ENCODE data around the gene NEK5.

The NEK5 gene

DNA sequence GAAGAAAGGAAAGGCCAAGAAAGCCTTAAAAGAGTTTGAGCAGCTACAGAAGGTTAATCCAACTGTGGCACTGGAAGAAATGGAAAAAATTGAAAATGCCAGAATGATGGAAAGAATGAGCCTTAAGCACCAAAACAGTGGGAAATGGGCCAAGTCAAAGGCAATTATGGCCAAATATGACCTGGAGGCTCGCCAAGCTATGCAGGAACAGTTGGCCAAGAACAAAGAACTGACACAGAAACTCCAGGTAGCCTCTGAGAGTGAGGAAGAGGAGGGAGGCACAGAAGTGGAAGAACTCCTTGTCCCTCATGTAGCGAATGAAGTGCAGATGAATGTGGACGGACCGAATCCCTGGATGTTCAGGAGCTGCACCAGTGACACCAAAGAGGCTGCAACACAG is 99.3 kb downstream of the NEK5 start:
- H3K27me3 Mint-ChIP-seq: no peaks in the 10 kb centered on the region
- H3K27ac Mint-ChIP-seq: no peak overlapping the region
- peaks cover 48% of the 10 kb centered on the region for H3K36me3 Mint-ChIP-seq (ENCODE audit: low read depth)
- H3K4me3 Mint-ChIP-seq: no peak overlapping the region
- peaks cover 6% of the 10 kb centered on the region for H3K4me1 Mint-ChIP-seq (ENCODE audit: low read depth)
- intact Hi-C loops (cut with micrococcal nuclease): no loop called here
- peaks cover 38% of the 10 kb centered on the region for H3K9me3 Mint-ChIP-seq

DNA sequence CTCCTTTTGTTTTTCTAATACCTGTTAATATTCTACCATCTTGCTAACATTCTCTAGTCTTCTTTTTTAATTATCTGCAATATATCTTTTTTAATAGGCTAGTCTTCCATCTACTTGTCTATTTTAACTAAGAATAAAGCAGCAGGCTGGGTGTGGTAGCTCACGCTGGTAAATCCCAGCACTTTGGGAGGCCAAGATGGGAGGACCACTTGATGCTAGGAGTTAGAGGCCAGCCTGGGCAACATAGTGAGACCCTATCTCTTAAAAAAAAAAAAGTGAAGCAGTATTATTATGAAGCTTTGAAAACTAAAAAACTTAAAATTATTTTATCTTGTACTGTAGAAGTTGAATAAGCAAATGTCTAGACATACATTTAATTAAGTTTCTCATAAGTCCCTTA is 101.0 kb downstream of the NEK5 start:
- Mint-ChIP-seq H3K27me3 (no peaks in the 10 kb centered on the region), H3K4me3 (no peak overlapping the region), H3K4me1 (ENCODE audit: low read depth) (peaks cover 6% of the 10 kb centered on the region), H3K9me3 (peaks cover 38% of the 10 kb centered on the region), H3K27ac (no peak overlapping the region), H3K36me3 (ENCODE audit: low read depth) (peaks cover 64% of the 10 kb centered on the region)
- intact Hi-C loops (cut with micrococcal nuclease): no loop called here

DNA sequence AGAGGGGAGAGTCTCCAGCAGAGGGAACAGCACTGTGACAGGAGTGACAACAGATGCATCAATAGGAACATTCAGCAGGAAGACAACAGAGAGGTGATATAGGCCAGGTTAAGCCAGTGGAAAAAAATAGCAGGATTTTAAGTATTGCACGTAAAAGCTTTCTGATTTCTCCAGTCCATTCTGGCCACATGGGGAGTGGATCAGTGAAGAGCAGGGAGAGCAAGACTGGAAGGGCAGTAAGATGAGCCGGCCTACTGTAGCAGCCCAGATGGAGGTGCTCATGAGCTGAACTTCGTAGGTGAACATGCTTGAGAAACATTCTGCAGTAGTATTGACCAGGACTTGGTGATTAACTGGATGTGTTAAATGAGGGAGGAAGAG is 102.6 kb downstream of the NEK5 start:
- Mint-ChIP-seq H3K4me1 (ENCODE audit: low read depth) (peaks cover 6% of the 10 kb centered on the region), H3K27ac (no peak overlapping the region), H3K4me3 (no peak overlapping the region), H3K27me3 (no peaks in the 10 kb centered on the region), H3K36me3 (ENCODE audit: low read depth) (peaks cover 79% of the 10 kb centered on the region), H3K9me3 (peaks cover 38% of the 10 kb centered on the region)
- intact Hi-C loops (cut with micrococcal nuclease): no loop called here

DNA sequence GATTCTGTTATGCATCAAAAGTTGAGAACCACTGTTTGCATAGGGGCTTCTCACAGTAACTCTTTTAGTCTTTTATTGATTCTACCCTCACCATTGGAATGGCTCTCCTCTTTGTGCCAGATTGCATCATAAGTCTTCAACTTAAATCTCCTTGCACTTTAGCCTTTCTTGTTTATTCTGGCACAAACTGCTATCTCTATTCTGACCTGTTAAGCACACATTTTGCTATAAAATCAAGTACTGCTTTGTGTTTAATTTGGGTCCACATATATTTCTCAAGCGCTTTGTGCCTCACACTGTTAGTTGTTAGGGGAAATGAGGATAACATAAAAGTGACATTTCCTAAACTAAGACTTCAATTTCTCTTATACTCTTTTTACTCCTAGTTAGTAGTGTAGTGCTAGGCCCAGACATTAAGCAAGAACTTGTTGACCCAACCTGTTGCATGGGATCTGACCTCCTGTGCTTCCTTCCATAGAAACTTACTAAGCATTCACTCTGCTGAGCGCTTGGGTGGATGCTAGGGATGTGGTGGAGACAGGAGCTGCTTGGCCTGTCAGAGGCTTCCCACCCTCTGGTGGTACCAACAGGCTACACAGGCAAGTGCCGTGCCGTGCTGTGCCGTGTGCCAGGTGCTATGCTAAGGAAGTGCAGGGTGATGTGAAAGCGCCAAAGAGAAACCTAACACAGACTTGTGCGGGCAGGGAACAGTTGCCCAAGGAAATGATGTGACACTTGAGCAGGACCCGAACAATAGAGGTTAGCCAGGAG is 103.2 kb downstream of the NEK5 start:
- Mint-ChIP-seq H3K4me1 (ENCODE audit: low read depth) (peaks cover 6% of the 10 kb centered on the region), H3K4me3 (no peak overlapping the region), H3K27ac (no peak overlapping the region), H3K9me3 (peaks cover 38% of the 10 kb centered on the region), H3K36me3 (ENCODE audit: low read depth) (peaks cover 85% of the 10 kb centered on the region), H3K27me3 (no peaks in the 10 kb centered on the region)
- intact Hi-C loops (cut with micrococcal nuclease): no loop called here

DNA sequence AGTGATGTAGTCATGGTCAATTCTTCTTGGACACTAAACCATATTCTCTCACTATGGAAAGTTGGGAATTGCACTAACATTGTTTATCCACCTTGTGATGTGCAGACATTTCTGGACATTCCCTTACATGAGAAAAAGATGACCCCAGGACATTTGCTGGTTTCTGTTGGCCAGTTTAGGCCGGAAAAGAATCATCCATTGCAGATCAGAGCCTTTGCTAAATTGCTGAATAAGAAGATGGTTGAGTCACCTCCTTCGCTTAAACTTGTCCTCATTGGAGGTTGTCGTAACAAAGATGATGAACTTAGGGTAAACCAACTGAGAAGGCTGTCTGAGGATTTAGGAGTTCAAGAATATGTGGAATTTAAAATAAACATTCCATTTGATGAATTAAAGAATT is 104.4 kb downstream of the NEK5 start, which contains the start of gene UTP14C:
Gene UTP14C (plus strand): TSS at position 211 of the 400 bp plus-strand sequence. CDS start 4,114 bp downstream, outside the sequence.
- Mint-ChIP-seq H3K27ac (no peak within 1 kb of the TSS), H3K4me1 (ENCODE audit: low read depth) (peaks cover 6% of the 10 kb centered on the region), H3K9me3 (peaks cover 27% of the 10 kb centered on the region), H3K36me3 (ENCODE audit: low read depth) (peaks cover 92% of the 10 kb centered on the region), H3K27me3 (no peaks in the 10 kb centered on the region), H3K4me3 (no peak within 1 kb of the TSS)
- intact Hi-C loops (cut with micrococcal nuclease): no loop called here

DNA sequence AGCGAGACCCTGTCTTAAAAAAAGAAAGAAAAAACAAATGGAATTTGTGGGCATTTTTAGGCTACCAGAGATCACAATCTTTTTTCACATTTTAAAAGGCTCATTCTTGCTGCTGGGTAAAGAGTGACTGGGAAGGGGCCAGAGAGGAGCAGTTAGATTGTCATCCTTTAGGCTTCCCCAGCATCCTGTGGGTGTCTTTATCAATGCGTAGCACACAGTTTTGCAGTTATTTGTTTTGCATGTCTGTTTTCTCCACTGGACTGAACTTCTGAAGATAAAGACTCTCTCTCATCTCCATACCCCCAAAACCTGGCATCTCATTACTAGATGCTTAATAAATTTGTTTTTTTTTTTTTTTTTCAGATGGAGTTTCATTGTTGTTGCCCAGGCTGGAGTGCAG is 106.5 kb downstream of the NEK5 start:
- H3K27me3 Mint-ChIP-seq: no peaks in the 10 kb centered on the region
- intact Hi-C loops (cut with micrococcal nuclease): no loop called here
- peaks cover 7% of the 10 kb centered on the region for H3K4me1 Mint-ChIP-seq (ENCODE audit: low read depth)
- no peak overlapping the region for H3K27ac Mint-ChIP-seq
- peaks cover 93% of the 10 kb centered on the region for H3K36me3 Mint-ChIP-seq (ENCODE audit: low read depth)
- H3K9me3 Mint-ChIP-seq: peaks cover 17% of the 10 kb centered on the region
- no peak overlapping the region for H3K4me3 Mint-ChIP-seq

DNA sequence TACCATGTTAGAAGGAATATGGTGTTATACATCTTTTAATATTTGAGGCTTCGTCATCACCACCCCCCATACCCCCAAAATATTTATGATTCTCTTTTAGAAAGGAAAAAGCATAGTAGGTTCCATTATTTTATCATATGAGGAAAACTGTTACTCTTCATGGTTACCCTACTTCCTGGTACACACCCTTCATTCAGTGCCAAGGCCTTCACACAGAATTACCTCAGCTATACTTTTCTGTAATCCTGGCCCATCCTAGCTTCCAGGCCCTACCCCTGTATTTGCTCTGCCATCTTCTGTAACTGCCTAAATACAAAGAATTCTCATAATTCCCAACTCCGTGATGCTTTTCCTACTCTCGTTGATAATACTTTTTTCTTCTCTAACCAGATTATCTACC is 108.7 kb downstream of the NEK5 start:
- Mint-ChIP-seq H3K27me3 (no peaks in the 10 kb centered on the region), H3K27ac (no peak overlapping the region), H3K4me1 (ENCODE audit: low read depth) (peaks cover 11% of the 10 kb centered on the region), H3K4me3 (no peak overlapping the region), H3K36me3 (ENCODE audit: low read depth) (peaks cover 92% of the 10 kb centered on the region), H3K9me3 (no peaks in the 10 kb centered on the region)
- intact Hi-C loops (cut with micrococcal nuclease): no loop called here

DNA sequence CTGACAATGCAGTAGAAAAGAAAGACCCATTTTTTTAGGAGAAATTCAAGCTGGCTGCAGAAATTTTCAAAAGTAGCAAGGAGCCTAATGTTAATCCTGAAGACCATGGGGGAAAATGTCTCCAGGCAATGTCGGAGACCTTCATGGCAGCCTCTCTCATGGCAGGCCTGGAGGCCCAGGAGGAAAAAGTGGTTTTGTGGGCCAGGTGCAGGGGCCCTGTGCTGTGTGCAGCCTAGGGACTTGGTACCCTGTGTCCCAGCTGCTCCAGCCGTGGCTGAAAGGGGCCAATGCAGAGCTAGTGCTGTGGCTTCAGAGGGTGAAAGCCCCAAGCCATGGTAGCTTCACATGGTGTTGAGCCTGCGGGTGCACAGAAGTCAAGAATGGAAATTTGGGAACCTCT is 112.6 kb downstream of the NEK5 start:
- Mint-ChIP-seq H3K27me3 (peaks cover 4% of the 10 kb centered on the region), H3K4me1 (ENCODE audit: low read depth) (peaks cover 17% of the 10 kb centered on the region), H3K36me3 (ENCODE audit: low read depth) (peaks cover 69% of the 10 kb centered on the region), H3K4me3 (no peak overlapping the region), H3K9me3 (no peaks in the 10 kb centered on the region), H3K27ac (no peak overlapping the region)
- intact Hi-C loops (cut with micrococcal nuclease): no loop called here

DNA sequence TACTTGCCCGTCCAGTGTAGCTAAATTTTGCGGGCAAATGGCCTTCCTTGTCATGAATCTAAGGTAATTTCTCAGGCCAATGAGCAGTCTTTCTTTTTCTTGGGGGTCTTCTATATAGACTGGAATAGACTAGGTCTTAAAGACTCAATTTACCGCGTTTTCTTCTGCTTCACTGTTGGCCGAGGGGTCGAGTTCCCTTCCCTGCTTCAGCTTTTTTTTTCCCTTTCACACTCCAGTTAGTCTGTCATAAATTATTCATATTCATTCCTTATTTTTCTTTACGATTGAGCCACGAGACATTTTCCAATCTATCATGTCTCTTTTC is 116.4 kb downstream of the NEK5 start:
- H3K27ac Mint-ChIP-seq: peak overlapping the region; percentile 95
- H3K4me3 Mint-ChIP-seq: peak overlapping the region; percentile 97
- peaks cover 32% of the 10 kb centered on the region for H3K27me3 Mint-ChIP-seq
- H3K36me3 Mint-ChIP-seq (ENCODE audit: low read depth): peaks cover 35% of the 10 kb centered on the region
- intact Hi-C loops (cut with micrococcal nuclease): loop anchor here (5.0 kb wide), 3 partner anchors 115 to 440 kb away; partner anchors contain the start of genes NEK5 and VPS36
- H3K4me1 Mint-ChIP-seq (ENCODE audit: low read depth): peaks cover 22% of the 10 kb centered on the region
- no peaks in the 10 kb centered on the region for H3K9me3 Mint-ChIP-seq

DNA sequence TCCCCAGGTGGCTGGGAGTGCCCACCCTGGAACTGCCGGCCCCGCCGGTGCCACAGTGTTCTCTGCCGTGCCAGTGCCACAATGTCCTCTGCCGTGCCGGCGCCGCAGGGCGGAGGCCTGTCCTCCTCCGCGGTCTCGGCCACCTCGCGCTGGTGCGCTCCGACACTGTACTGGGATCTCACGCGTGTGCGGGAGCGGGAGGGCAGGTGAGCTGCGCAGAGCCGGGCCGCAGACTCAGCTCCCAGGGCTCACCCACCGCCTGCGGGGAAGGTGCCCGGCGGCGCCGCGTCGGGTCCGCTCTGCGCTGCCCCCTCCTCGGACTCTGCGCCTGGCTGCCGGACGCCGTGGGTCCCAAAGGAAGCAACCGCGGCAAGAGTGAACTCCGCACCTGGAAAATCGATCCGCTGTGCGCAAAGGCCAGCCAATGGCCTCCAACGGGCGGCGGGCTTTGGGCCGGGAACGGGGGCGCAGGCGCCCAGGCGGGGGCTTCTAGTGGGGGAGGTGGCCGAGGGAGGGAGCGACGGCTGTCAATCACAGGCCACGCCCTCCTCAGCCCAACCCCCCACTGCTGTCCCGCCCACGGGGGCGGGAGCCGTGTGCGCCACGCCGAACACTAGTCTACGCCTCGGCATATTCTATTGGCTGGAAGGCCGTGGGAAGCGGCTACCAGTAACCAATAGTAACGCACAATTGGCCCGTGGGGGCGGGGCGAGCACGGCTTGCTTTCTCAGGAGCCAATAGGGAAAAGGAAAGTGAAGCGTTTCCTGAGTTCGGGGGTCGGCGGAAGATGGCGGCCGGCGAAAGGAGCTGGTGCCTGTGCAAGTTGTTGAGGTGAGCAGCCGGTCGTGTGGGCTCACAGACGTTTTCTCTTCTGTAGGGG is 117.0 kb downstream of the NEK5 start, which contains the start of gene ALG11:
Gene ALG11 (plus strand): TSS at position 767 of the 880 bp plus-strand sequence. CDS start 21 bp downstream, at position 788.
- peaks cover 35% of the 10 kb centered on the region for H3K27me3 Mint-ChIP-seq
- H3K4me1 Mint-ChIP-seq (ENCODE audit: low read depth): peaks cover 16% of the 10 kb centered on the region
- peak within 1 kb of the TSS; percentile 95 for H3K27ac Mint-ChIP-seq
- H3K4me3 Mint-ChIP-seq: peak within 1 kb of the TSS; percentile 97
- peaks cover 28% of the 10 kb centered on the region for H3K36me3 Mint-ChIP-seq (ENCODE audit: low read depth)
- H3K9me3 Mint-ChIP-seq: no peaks in the 10 kb centered on the region
- intact Hi-C loops (cut with micrococcal nuclease): loop anchor here (5.0 kb wide), 3 partner anchors 115 to 440 kb away; partner anchors contain the start of genes NEK5 and VPS36

DNA sequence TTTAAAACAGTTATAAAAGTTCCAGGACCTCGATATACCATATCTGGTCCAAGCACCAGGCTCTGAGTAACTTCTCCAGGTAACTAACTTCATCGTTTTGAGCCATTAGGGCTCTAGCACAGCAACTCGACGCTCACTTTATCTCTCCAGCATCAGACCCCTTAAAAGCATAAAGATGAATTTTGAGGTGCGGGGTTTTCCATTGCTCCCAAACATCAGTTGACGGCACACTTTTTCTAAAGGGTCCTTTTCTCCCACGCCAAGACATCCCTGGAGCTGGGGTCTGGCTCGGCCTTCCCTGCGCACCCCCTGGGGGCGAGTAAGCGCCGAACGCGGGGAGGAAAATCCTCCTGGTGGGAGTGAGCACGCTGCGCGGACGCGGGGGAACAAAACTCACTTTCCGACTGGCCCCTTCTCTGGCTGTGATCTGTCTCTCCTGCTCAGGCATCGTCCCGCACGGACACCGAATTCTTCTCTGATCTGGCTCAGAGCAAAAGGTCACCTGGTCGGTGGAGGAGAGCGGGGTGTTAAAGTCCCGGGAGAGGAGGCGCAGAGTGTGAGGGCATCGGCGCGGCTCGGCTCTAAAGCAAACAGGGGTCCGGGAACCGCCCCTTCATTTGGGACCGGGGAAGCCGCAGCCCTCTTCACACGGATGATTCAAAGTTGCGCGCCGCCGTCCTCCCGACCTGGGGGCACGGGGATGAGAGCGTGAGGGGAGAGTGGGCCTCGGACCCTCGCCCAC is 117.8 kb downstream of the NEK5 start, which contains the start of gene ATP7B:
Gene ATP7B (minus strand): TSS at position 561 of the 742 bp plus-strand sequence. CDS start 113 bp downstream, at position 448.
- H3K27ac Mint-ChIP-seq: peak within 1 kb of the TSS; percentile 95
- peaks cover 40% of the 10 kb centered on the region for H3K27me3 Mint-ChIP-seq
- H3K4me1 Mint-ChIP-seq (ENCODE audit: low read depth): peaks cover 12% of the 10 kb centered on the region

DNA sequence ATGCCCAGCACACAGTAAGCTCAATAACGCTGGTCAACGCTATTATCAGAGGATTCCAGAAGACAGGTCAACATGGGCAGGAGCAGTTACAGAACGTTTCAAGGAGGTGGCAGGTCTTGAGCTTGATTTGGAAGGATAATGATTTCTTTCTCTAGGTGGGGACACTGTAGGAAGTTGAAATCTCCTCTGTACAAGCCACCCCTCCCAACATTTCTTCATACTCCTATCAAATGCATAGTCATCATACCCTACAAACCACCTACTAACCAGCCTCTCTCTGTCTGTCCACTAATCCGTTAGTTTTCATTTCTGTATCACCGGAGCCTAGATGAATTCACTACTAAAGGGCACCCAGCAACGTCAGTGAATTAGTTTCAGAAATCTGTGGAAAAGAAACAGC is 118.9 kb downstream of the NEK5 start:
- no peak overlapping the region for H3K27ac Mint-ChIP-seq
- H3K27me3 Mint-ChIP-seq: peaks cover 42% of the 10 kb centered on the region
- intact Hi-C loops (cut with micrococcal nuclease): loop anchor here (5.0 kb wide), 3 partner anchors 117 to 442 kb away; partner anchors contain the start of genes NEK5 and VPS36
- H3K4me3 Mint-ChIP-seq: no peak overlapping the region
- H3K9me3 Mint-ChIP-seq: no peaks in the 10 kb centered on the region
- H3K4me1 Mint-ChIP-seq (ENCODE audit: low read depth): peaks cover 12% of the 10 kb centered on the region
- H3K36me3 Mint-ChIP-seq (ENCODE audit: low read depth): peaks cover 14% of the 10 kb centered on the region

More for the DNA sequence above, 117.8 kb downstream of the NEK5 start, which contains the start of gene ATP7B:
- intact Hi-C loops (cut with micrococcal nuclease): loop anchor here (5.0 kb wide), 3 partner anchors 116 to 441 kb away; partner anchors contain the start of genes NEK5 and VPS36
- peak within 1 kb of the TSS; percentile 97 for H3K4me3 Mint-ChIP-seq
- H3K9me3 Mint-ChIP-seq: no peaks in the 10 kb centered on the region
- H3K36me3 Mint-ChIP-seq (ENCODE audit: low read depth): peaks cover 20% of the 10 kb centered on the region

DNA sequence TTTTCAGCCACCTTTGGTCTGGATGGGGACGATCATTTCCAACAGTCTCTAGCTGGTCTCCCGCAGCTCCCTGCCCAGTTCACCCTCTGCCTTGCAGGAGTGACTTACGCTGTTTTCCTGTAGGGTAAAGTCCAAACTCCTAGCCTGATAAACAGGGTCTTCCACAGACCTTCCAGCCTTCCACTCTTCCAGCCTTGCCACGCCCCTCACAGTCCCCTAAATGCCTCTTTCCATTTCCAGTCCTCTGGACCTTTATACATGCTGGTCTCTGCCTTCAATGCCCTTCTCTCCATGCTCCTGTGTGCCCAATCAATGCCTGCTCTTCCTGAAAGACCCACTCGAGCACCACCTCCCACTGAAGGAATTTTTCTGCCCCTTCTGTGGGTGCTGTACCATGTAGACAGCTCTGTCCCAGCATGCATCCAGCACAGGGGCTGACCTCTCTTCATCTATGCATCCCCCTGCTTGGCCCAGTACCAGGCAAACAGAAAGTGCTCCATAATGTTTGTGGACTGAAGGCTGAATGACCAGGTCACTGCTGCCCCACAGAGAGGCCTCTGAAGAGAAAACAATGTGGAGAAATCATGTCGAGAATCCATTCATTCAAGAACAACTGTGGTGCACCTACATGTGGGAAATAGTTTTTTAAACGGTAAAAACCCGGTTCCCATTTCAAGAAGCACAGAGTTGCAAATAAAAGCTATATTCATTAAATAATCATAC is 122.2 kb downstream of the NEK5 start:
- Mint-ChIP-seq H3K9me3 (no peaks in the 10 kb centered on the region), H3K27me3 (peaks cover 42% of the 10 kb centered on the region), H3K4me3 (no peak overlapping the region), H3K36me3 (ENCODE audit: low read depth) (peaks cover 1% of the 10 kb centered on the region), H3K27ac (no peak overlapping the region), H3K4me1 (ENCODE audit: low read depth) (peaks cover 8% of the 10 kb centered on the region)
- intact Hi-C loops (cut with micrococcal nuclease): no loop called here
